Middle frontal gyrus (tissue), 1 donor: ENCODE measurements around the gene LMNTD1.
"Not testable (repeated sequence)": the region's sequence is repeated elsewhere in the genome, so short reads cannot be mapped to it uniquely, and the experiment has no call there.

Experiments used
- DNase-seq: peaks from one replicate; pipeline ENCODE4 v3.0.0-alpha.2; 2015; ENCODE audit warnings: low spot score; ENCODE audit errors: extremely low spot score

LMNTD1 gene

GRCh38 chr12:25553098-25553497, at the start of gene LMNTD1:
Gene LMNTD1 (minus strand): TSS chr12:25553283. CDS start chr12:25552959, 324 bp downstream.
- DNase-seq = no peak

GRCh38 chr12:25598956-25599355, 45.9 kb upstream of the LMNTD1 start:
- DNase-seq = no peak

- DNase-seq = not testable (repeated sequence)
Measured at GRCh38 chr12:25595496-25595895, 42.4 kb upstream of the LMNTD1 start.

GRCh38 chr12:25594376-25594775, 41.3 kb upstream of the LMNTD1 start:
- DNase-seq = no peak

GRCh38 chr12:25592725-25593495, 39.8 kb upstream of the LMNTD1 start:
- no peak for DNase-seq

GRCh38 chr12:25591144-25591543, 38.1 kb upstream of the LMNTD1 start:
- no peak for DNase-seq

GRCh38 chr12:25590011-25590721, 37.1 kb upstream of the LMNTD1 start:
- DNase-seq = no peak

- no peak for DNase-seq
Measured at GRCh38 chr12:25587346-25587745, 34.3 kb upstream of the LMNTD1 start.

- no peak for DNase-seq
Measured at GRCh38 chr12:25585662-25586061, 32.6 kb upstream of the LMNTD1 start.

- DNase-seq = peak; percentile 27
Measured at GRCh38 chr12:25585021-25585523, 32.0 kb upstream of the LMNTD1 start.

GRCh38 chr12:25584596-25584995, 31.5 kb upstream of the LMNTD1 start:
- DNase-seq = no peak

GRCh38 chr12:25583545-25583944, 30.5 kb upstream of the LMNTD1 start:
- no peak for DNase-seq

- DNase-seq = no peak
Measured at GRCh38 chr12:25581067-25581466, 28.0 kb upstream of the LMNTD1 start.

- DNase-seq = no peak
Measured at GRCh38 chr12:25578411-25579143, 25.5 kb upstream of the LMNTD1 start.

- DNase-seq = no peak
Measured at GRCh38 chr12:25574761-25575160, 21.7 kb upstream of the LMNTD1 start.

- no peak for DNase-seq
Measured at GRCh38 chr12:25573346-25573745, 20.3 kb upstream of the LMNTD1 start.

- no peak for DNase-seq
Measured at GRCh38 chr12:25570418-25570817, 17.3 kb upstream of the LMNTD1 start.

- no peak for DNase-seq
Measured at GRCh38 chr12:25566202-25566949, 13.3 kb upstream of the LMNTD1 start.

GRCh38 chr12:25558586-25558985, 5.5 kb upstream of the LMNTD1 start:
- DNase-seq = no peak

GRCh38 chr12:25557830-25558436, 4.8 kb upstream of the LMNTD1 start:
- no peak for DNase-seq

GRCh38 chr12:25556153-25556552, 3.1 kb upstream of the LMNTD1 start:
- no peak for DNase-seq
